Esophagus mucosa (tissue), 1 donor: ENCODE measurements around the gene THRSP. TPM values are rescaled to one million over a fixed set of nuclear protein-coding genes. Genes with fewer than 3 reads are reported as not detected.
"Not testable (repeated sequence)": the region's sequence is repeated elsewhere in the genome, so short reads cannot be mapped to it uniquely, and the experiment has no call there.

Source experiments
- ATAC-seq: fragments of 200-7000 bp; cut with Tn5 transposase; one replicate; pipeline ENCODE4 v1.9.1; 2020
- total RNA-seq: library from RNA; stranded (reverse); gene quantifications from one replicate; pipeline ENCODE4 v1.2.4, GENCODE V29; 2023
- donor health status: DM: yes; HTN: yes; CAD: no.

THRSP gene
- total RNA-seq, 1 donor from 2014 or later, result not detected

- no peak for ATAC-seq
Measured at GRCh38 chr11:78039391-78039918, 24.2 kb upstream of the THRSP start.

- peak; percentile 27 for ATAC-seq
Measured at GRCh38 chr11:78039919-78040671, 23.6 kb upstream of the THRSP start.

GRCh38 chr11:78040691-78041379 is 22.8 kb upstream of the THRSP start:
- peak; percentile 68 for ATAC-seq

- ATAC-seq, result not testable (repeated sequence)
Measured at GRCh38 chr11:78041380-78041719, 22.3 kb upstream of the THRSP start.

GRCh38 chr11:78041843-78042440 is 21.7 kb upstream of the THRSP start:
- no peak for ATAC-seq

GRCh38 chr11:78044706-78045105 is 19.0 kb upstream of the THRSP start:
- ATAC-seq, result no peak

GRCh38 chr11:78045851-78046485 is 17.7 kb upstream of the THRSP start:
- ATAC-seq, result peak; percentile 92

GRCh38 chr11:78046486-78046854 is 17.2 kb upstream of the THRSP start:
- no peak for ATAC-seq

GRCh38 chr11:78048561-78048960 is 15.1 kb upstream of the THRSP start:
- no peak for ATAC-seq

GRCh38 chr11:78049348-78049747 is 14.3 kb upstream of the THRSP start:
- no peak for ATAC-seq

GRCh38 chr11:78050964-78051831 is 12.5 kb upstream of the THRSP start:
- ATAC-seq, result no peak

- no peak for ATAC-seq
Measured at GRCh38 chr11:78054971-78055370, 8.7 kb upstream of the THRSP start.

- no peak for ATAC-seq
Measured at GRCh38 chr11:78056093-78056492, 7.6 kb upstream of the THRSP start.

GRCh38 chr11:78057462-78058055 is 6.1 kb upstream of the THRSP start:
- ATAC-seq, result peak; percentile 29

GRCh38 chr11:78059749-78060328 is 3.8 kb upstream of the THRSP start:
- ATAC-seq, result not testable (repeated sequence)

- no peak for ATAC-seq
Measured at GRCh38 chr11:78060533-78060932, 3.1 kb upstream of the THRSP start.

GRCh38 chr11:78061088-78061920 is 2.4 kb upstream of the THRSP start:
- no peak for ATAC-seq

GRCh38 chr11:78061921-78062311 is 1.7 kb upstream of the THRSP start:
- peak; percentile 22 for ATAC-seq

GRCh38 chr11:78062671-78063070 is 990 bp upstream of the THRSP start:
- ATAC-seq, result no peak

GRCh38 chr11:78065203-78065602 is 1.5 kb downstream of the THRSP start:
- ATAC-seq, result no peak
